AG04449 (cell line): ENCODE results near the gene PAK5.

Experiments
- CTCF ChIA-PET: fragments of 350-600 bp; formaldehyde crosslinking; extraction: SDS; loops from one replicate; lab custom pipeline; 2021; ENCODE audit warnings: antibody characterized with exemption; lab: Yijun Ruan, JAX
- POLR2A ChIA-PET: fragments of 400-600, 350-600 bp; formaldehyde crosslinking; extraction: SDS; loops from one replicate; lab custom pipeline; 2020; ENCODE audit warnings: antibody characterized with exemption, inconsistent platforms; lab: Yijun Ruan, JAX
- DNase-seq: peaks from one replicate; pipeline ENCODE4 v3.0.0-alpha.2; 2010; ENCODE audit warnings: low read depth, low spot score
- H3K4me3 ChIP-seq: 2 replicates; pipeline ENCODE4 v1.5.1; 2011; ENCODE audit warnings: low read depth, mild to moderate bottlenecking, control low read depth, low read length
- CTCF ChIP-seq: IDR thresholded peaks from one replicate; pipeline ENCODE4 v1.5.1; 2011; ENCODE audit warnings: mild to moderate bottlenecking, moderate library complexity, low read length, control low read depth, inconsistent platforms; ENCODE audit not compliant: insufficient read depth; ENCODE audit errors: missing control alignments

The PAK5 gene

GRCh38 chr20:9514461-9515213, 324.2 kb downstream of the PAK5 start, which contains the start of gene LAMP5:
LAMP5 (plus strand) TSS chr20:9514590; CDS start chr20:9514853, 263 bp downstream.
- no peak within 1 kb of the TSS for H3K4me3 ChIP-seq
- DNase-seq: no peak
- POLR2A ChIA-PET: no interaction called here
- TF ChIP-seq CTCF: no peak
- CTCF ChIA-PET: interaction anchor here (1.7 kb wide), 1 partner anchor 107 kb away, joined by 4 read pairs; no protein-coding TSS in a partner anchor

GRCh38 chr20:9514072-9514460, 324.8 kb downstream of the PAK5 start:
- TF ChIP-seq CTCF: no peak
- no peak for DNase-seq
- ChIA-PET POLR2A (no interaction called here), CTCF (interaction anchor here (1.7 kb wide), 1 partner anchor 106 kb away, joined by 4 read pairs; no protein-coding TSS in a partner anchor)
- no peak overlapping the region for H3K4me3 ChIP-seq

GRCh38 chr20:9510911-9511310, 328.0 kb downstream of the PAK5 start:
- no peak for DNase-seq
- ChIA-PET POLR2A (no interaction called here), CTCF (no interaction called here)
- H3K4me3 ChIP-seq: no peak overlapping the region
- TF ChIP-seq CTCF: no peak

GRCh38 chr20:9509246-9509645, 329.6 kb downstream of the PAK5 start:
- TF ChIP-seq CTCF: no peak
- no peak overlapping the region for H3K4me3 ChIP-seq
- ChIA-PET CTCF (no interaction called here), POLR2A (no interaction called here)
- DNase-seq: no peak

- CTCF ChIA-PET: no interaction called here
- DNase-seq: no peak
- H3K4me3 ChIP-seq: no peak overlapping the region
- POLR2A ChIA-PET: no interaction called here
- no peak for TF ChIP-seq CTCF
Observed at GRCh38 chr20:9508696-9509178, 330.1 kb downstream of the PAK5 start.

- ChIA-PET CTCF (no interaction called here), POLR2A (no interaction called here)
- TF ChIP-seq CTCF: no peak
- DNase-seq: no peak
- no peak overlapping the region for H3K4me3 ChIP-seq
Observed at GRCh38 chr20:9508240-9508661, 330.6 kb downstream of the PAK5 start.
